Cardiac fibroblast (primary cell): ENCODE measurements around the gene GAL.

ENCODE experiments used
- DNase-seq, 2 donors: peaks; one replicate each; pipeline versions ENCODE4 v3.0.0 to v3.0.0-alpha.2; 2010; ENCODE audit warnings: low read depth in 2 of 2
- H3K4me3 ChIP-seq, 2 donors: replicated peaks in 1 of 2; 1 replicate in 1 of 2; 2 replicates in 1 of 2; pipeline ENCODE4 v1.5.1; 2011; ENCODE audit warnings: low read depth in 2 of 2, low read length in 2 of 2, mild to moderate bottlenecking in 2 of 2, moderate library complexity in 1 of 2
- TF ChIP-seq, protein P1 (sequence below): IDR thresholded peaks from one replicate; pipeline ENCODE4 v1.5.1; 2011; ENCODE audit warnings: low read depth, mild to moderate bottlenecking, low read length, inconsistent platforms

GAL gene

DNA sequence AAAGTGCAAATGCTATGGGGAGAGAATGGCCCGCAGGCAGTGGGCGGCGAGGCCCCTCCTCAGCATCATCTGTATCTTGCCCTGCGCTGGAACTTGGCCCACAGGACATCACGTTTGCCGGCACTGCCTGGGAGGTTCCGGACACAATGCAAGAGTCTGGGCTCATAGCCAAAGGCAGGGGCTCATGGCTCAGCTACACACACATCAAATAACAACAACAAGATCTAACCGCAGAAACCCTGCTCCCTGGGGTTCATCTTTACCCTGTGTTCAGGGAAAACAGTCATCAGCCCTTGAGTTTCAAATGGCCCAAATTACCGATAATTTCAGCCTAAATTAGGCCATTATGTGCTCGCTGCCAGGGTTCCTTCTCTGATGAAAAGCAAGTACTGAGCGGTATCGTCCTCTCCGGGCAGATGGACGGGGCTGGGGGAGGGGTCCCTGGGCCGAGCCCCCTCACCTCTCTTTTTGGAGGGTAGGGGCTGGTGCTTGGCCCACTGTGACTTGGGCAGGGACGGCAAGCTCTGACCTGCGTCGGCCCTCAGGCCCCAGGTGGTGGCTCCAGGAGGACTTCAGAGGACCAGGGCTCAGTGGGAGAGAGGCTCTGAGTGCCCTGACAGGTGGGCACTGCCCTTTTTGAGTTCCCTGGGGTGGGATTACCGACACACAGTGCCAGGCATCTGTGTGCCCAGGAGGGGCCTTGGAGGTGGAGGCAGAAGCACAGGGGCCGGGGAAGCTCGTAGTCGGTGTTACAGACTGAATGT, 25.0 kb upstream of the GAL start:
- no peak overlapping the region for H3K4me3 ChIP-seq
- TF ChIP-seq, protein P1, sequence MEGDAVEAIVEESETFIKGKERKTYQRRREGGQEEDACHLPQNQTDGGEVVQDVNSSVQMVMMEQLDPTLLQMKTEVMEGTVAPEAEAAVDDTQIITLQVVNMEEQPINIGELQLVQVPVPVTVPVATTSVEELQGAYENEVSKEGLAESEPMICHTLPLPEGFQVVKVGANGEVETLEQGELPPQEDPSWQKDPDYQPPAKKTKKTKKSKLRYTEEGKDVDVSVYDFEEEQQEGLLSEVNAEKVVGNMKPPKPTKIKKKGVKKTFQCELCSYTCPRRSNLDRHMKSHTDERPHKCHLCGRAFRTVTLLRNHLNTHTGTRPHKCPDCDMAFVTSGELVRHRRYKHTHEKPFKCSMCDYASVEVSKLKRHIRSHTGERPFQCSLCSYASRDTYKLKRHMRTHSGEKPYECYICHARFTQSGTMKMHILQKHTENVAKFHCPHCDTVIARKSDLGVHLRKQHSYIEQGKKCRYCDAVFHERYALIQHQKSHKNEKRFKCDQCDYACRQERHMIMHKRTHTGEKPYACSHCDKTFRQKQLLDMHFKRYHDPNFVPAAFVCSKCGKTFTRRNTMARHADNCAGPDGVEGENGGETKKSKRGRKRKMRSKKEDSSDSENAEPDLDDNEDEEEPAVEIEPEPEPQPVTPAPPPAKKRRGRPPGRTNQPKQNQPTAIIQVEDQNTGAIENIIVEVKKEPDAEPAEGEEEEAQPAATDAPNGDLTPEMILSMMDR, result no peak
- peak; percentile 98 for DNase-seq

DNA sequence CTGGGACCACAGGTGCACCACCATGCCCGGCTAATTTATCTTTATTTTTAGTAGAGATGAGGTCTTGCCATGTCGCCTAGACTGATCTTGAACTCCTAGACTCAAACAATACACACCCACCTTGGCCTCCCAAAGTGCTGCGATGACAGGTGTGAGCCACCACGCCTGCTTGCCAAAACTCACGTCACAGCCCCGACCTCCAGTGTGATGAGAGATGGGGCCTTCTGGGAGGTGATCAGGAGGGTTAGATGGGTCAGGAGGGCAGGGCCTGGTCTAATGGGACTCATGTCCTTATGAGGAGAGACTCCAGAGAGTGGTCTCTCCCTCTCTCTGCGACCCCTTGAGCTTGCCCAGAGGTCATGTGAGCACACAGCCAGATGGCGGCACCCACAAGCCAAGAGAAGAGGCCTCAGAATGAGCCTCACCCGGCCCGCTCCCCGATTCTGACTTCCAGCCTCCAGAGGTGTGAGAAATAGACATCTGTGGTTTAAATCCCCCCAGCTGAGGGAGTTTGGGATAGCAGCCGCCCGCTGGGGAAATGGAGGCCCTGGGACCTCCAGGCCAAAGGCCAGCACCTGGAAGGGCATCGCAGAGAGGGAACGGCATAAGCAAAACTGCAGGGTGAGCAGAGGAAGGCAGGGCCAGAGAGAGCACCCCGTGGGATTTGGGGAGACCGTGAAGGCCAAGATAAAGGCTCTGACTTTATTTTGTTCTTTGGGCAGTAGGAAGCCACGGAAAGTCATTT, 24.1 kb upstream of the GAL start:
- no peak overlapping the region for H3K4me3 ChIP-seq
- DNase-seq, result no peak
- TF ChIP-seq, protein P1, result no peak

DNA sequence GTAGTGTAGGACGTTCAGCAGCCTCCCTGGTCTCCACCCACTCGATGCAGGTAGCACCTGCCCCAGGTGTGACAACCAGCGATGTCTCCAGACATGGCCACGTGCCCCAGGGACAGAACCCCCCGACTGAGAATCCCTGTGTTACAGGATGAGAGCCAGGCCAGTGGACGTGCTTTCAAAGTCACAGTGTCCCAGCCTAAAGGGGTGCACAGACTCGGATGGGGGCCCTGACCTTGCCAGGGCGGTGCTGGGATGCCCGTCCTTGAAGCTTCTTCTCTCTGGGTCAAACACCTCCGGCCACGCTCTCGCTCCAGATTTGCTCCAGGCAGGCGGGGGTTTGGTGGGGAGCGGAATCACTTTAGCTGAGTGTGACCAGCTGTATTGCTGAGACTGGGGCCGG, 23.3 kb upstream of the GAL start:
- TF ChIP-seq, protein P1, result no peak
- no peak overlapping the region for H3K4me3 ChIP-seq
- DNase-seq, result no peak

DNA sequence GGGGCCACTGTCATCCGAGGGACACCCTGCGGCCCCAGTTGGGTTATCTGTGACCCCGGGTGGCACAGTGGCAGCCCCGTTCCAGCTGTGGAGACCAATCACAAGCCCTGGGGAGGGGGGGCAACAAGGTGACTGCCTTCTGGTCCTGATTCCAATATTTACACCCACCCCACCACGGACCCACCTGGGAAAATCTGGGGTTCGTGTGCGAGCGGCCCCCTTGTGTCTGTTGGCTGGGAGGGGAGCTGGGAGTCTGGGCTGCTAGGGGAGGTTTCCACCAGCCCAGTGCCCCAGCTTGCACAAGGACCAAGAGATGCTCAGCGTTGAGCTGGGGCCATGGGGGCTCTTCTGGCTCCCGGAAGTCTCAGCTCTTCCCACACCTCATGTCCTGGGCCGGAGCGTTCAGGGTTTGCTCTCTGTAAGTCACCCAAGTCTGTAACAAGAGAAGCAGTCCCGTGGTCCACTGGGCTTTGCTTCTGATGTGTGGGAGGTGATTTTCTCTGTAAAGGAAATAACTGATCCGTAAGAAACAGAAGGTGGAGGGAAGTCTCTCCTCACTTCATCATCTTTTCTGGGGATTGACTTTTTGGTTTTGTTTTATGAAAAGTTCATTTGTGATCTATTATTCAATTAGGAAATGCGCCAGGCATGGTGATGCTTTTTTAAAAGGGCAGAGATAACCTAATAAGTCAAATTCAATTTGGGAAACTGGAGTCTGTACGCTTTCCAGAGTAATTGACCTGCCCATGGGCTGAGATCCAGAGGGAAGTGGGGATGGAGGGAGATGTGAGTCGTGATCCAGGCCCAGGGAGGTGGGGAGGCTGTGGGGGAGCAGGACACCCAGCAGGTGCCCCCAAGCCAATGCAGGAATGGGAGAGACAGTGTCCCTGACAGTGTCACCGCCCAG, 22.4 kb upstream of the GAL start:
- TF ChIP-seq, protein P1, result no peak
- H3K4me3 ChIP-seq, result no peak overlapping the region
- DNase-seq, result no peak

DNA sequence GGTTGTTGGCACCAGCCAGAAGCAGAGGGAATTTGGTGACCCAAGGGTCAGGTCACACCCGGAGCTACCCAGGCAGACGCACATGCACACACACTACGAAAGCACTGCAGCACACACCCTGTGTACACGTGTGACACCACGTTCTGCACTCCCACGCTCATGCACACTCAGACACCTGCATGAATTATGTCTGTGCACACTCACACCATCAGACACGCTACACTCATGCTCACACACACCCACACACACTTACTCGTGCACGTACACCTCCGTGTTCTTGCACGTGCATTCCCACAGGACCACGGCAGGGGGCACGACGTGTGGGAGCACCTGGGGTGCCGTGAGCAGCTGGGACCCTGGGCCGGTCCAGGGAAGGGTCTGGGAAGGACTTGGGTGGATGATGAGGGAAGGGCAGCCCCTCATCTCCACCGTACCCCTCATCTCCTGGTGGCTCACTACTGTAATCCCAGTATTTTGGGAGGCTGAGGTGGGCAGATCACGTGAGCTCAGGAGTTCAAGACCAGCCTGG, 20.8 kb upstream of the GAL start:
- DNase-seq, result no peak
- TF ChIP-seq, protein P1, result no peak
- no peak overlapping the region for H3K4me3 ChIP-seq

DNA sequence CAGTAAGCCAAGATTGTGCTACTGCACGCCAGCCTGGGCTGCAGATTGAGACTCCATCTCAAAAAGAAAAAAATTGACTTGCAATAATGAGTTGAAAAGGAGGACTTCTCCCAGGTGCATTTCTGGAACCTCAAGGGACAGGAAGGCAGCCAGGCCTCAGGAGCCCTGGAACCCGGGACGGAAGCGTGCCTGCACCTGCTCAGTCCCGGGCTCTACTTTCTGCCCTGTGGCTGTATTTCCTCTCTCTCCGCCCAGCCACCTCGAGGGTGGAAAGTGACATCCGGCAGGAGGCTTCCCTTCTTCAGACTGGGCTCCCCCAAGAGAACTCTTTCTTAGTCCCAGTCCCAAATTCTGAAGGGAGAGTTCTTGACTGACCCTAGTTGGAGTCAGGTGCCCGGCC, 20.2 kb upstream of the GAL start:
- no peak overlapping the region for H3K4me3 ChIP-seq
- TF ChIP-seq, protein P1, result no peak
- DNase-seq, result no peak
